NCI-H82 treated with DMSO at 0.1 percent for 48 hours (cell line): ENCODE measurements around the gene LRRTM4.

ENCODE experiments used
- DNase-seq: peaks from one replicate; lab custom pipeline; 2025; ENCODE audit not compliant: unreplicated experiment; lab: John Stamatoyannopoulos, UW

The LRRTM4 gene

DNA sequence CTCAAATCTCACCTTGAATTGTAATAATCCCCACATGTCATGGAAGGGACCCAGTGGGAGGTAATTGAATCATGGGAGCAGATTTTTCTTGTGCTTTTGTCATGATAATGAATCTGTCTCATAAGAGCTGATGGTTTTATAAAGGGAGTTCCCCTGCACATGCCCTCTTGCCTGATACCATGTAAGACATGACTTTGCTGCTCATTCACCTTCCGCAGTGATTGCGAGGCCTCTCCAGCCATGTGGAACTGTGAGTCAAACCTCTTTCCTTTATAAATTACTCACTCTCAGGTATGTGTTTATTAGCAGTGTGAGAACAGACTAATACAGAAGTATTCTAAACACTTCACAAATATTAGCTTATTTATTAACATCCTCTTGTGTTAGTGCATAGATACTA, 516.7 kb downstream of the LRRTM4 start:
- no peak for DNase-seq

DNA sequence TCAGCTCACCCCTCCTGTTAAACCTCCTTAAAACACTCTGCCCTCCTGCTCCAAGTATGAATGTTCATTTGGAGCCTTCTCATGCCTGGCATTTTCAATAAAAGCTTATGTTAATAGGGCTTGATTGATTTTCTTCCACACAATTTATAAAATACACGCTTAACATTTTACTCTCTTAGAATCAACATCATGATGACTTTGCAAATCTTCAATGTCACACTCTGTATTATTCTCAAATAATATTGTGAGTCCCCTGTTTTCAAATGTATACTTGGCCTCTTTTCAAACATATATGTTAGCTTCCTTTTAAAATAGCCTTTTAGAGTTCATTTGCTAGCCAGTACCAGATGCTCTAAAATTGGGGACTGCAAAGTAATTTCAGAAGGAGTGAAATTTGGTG, 520.3 kb downstream of the LRRTM4 start:
- DNase-seq: no peak

DNA sequence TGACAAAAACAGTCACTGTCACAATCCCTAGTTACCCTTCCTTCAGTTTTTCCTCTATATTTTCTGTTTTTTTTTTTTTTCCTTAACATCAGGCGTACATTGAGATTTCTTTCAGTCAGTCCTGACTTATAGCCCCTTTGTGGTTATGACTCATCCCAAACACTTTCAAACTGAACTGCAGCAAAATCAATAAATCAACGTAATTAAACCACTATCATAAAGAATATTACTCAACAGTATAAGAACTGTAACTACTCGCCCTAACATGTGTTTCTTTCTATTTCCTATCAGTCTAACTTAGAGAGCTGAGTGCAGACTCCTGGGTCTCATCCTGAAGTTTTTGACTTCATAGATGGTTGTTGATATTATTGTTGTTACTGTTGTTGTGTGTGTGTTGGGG, 523.5 kb downstream of the LRRTM4 start:
- no peak for DNase-seq

DNA sequence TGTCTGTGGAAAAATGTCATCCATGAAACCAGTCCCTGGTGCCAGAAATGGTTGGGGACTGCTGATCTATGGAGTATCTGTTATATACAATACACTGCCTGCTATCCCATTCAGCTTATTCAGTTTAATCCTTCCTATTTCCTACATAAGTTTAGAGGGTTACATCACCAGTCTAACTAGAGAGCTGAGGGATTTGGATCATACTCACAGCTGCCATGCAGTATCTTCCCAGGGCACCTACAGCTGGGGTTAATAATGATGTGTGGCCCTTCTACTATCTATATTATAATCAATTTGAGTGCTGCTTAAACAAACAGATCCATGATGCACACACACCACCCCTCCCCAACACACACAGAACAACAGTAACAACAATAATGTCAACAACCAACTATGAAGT, 524.0 kb downstream of the LRRTM4 start:
- DNase-seq: no peak

DNA sequence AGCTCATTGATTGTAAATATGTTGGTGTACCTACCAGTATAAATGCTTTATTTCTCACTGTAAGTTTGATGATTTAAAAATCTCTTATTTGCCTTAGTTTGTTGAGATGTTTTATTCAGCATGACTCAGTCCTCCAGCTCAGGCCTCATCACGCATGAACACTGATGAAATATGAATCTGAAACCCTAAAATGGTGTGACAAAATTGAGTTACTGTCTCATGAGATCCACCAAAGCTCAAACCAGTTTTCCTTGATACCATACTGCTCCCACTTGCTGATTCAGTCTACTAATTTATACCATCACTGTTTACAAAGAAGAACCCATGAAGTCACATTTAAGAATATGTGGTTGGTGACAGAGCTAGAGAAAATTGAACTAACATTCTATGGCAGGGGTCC, 524.9 kb downstream of the LRRTM4 start:
- no peak for DNase-seq

GRCh38 chr2:76985387-76986136, 536.6 kb downstream of the LRRTM4 start:
- no peak for DNase-seq

DNA sequence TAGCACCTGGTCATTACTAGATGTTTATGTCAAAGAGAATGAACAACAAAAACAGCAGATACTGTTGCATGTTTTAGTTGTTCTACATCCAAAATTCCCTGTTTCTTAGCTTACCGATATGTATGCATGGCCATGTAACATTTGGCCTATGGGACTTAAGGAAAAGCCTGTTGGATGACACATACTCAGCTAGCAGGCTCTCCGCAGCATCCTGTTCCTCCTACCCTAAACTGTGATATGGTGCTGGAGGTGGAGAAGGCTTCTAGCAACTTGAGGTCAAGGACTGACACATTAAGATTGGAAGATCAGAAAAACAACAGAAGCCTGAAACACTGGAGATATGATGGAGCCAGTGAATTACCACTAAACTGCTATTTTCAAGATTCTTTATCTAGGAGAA, 537.8 kb downstream of the LRRTM4 start:
- DNase-seq: no peak

DNA sequence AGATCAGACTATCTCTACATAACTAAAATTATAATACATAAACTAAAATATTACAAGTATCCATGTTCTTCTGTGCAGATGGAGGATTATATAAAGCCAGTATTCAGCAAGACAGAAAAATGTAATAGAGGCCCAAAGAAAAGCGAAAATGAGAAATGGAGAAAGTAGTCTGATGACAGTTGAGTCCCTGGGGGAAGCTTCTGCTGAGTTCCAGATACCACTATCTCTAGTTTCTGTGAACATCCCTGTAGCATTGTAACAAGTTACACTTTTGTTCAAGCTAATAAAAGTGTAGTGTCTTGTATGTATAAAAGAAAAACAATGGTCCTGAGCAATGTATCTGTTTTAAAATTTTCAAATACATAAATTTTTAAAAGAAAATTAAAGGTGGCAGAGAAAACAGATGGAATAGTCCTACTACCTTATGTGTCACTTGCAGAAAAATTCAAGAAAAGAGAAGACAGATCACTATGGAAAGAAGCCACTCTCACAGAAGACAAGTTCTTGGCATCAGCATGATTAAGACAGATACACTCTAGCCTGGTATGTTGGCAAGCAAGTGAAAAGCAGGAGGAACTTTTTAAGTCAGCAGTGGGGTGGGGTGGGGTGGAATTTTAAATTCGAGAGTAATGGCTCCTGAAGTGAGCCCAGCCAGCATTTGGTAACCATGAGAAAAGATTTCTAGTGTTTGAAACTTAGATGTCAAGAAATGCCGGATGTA, 541.9 kb downstream of the LRRTM4 start:
- no peak for DNase-seq

DNA sequence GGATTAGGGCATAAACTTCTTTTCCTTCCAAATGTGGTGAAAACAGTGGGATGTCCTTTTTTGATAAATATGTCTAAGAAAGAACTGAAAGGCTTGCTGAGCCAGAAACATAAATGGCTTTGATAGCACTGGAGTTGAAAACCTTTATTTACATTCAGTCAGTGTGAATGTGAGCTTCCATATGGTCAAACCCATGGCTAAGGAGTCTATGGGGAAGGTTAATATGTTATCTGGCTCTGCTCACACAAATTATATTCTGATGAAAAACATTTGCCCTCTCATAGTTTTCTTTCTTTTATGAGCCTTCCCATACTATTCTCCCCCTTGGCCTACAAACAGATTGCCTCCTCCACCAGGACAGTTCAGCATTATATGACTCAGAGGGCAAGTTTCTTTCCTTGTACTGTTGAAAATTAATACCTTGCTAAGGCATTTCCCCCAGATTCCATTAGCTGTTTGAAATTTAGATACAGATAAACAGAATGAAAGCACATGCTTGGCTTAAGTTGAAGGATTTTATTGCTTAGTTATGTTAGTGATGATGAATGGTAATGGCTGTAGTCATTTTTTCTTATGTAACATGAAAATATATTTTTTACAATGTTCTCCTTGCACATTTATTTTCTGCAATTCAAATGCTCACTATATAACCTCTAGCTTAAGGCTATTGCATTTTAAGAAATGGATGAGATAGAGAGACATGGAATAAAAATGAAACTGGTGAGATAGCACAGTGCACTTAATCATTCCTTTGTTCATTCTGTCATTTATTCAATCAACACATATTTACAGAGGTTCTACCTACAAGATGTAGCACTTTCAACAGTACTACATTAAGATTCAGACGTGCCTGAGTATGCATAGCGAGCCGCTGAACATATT, 544.1 kb downstream of the LRRTM4 start:
- DNase-seq: no peak

DNA sequence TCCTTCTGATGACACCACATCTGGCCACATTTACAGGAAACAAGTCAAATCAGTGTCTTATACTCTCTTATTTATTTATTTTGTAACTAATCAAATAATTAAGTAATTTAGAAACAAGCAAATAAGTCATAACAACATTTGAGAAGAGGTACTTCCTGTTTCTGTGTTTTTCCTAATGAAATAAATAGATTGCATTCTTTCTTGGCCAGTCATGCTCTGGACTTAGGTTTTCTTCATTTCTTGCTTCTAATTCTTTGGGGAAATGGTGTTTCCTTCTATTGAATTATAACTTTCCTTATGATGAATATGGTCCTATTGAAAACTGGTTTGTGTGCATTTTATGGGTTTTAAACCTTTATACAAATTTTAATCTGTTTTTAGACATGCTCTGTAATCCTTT, 546.4 kb downstream of the LRRTM4 start:
- DNase-seq: no peak

GRCh38 chr2:76973610-76974009, 548.6 kb downstream of the LRRTM4 start:
- no peak for DNase-seq

DNA sequence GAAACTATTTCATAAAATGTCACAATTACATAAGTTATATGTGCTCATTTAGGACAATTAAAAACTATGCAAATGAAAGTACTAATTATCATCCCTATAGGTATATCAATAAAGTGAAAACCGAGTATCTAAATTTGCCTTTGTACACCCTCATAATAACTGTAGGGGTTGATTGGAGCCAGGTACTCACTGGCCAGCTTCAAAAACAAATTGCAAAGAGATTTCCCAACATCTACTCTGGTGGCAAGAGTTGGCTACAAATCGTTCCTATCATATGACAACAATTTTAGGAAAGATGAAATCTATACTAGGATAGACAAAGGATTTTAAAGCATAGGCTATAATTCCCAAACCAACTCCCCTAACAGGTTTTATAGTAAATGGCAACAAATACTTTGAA, 556.4 kb downstream of the LRRTM4 start:
- no peak for DNase-seq

DNA sequence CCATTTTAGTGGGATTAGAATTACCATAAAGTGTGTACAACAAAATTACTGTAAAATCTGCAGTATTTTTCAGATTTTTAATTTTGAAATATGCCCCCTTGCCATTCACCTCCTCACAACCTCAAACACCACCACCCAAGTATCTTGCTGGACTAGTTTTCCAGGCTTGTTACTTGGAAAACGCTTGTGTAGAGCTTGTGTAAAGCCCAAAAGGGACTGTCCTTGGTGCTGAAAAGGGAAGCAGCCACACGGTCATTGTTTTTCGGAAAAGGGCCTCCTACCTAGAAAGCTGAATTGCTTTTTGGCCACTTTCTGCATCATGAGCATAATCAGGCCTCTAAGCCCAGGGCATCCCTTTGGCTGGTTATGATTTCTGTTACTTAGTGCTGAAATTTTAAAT, 563.4 kb downstream of the LRRTM4 start:
- DNase-seq: no peak

- DNase-seq: peak; percentile 49
Measured at GRCh38 chr2:76953733-76954347, 568.3 kb downstream of the LRRTM4 start.

DNA sequence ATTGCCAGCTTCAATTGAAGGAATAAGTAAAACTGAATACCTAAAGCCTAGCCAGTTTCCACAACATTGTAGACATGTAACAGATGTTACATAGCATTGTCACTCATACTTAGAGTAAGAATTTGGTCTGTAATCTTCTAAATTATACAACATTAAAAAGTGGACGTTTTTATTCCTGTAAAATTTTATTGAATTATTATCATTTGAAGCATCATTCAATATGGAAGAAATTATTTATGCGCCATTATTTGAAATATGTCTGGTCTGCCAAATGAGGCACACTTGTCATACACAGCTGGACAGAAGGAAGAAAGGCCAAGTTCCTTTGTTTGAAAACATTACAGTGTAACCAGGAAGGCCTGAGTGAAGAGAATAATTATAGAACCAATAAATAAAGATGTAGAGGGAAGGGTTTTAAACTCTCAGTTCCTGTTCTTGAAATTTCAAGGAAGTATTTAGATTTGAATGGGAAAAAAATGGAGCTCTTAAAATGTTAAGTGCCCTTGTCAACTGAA, 575.5 kb downstream of the LRRTM4 start:
- no peak for DNase-seq

- no peak for DNase-seq
Measured at GRCh38 chr2:76940559-76940958, 581.6 kb downstream of the LRRTM4 start.

DNA sequence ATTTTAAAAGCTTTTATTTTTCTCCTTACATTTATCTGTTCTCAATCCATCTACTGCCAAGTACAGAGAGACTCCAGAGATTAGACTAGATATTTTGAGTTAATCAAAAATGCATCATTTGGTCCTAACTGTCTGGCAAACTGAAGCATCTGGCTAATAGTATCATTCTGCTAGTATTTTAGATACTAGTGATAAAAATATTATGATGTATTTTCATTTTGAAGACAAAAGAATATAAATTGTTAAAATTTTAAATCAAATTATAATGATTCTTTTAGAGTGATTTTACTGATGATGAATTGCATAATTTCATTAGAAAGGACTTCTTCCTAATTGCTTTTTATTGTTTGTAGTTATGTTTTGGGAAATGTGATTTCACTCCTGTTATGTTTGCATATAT, 584.0 kb downstream of the LRRTM4 start:
- no peak for DNase-seq

DNA sequence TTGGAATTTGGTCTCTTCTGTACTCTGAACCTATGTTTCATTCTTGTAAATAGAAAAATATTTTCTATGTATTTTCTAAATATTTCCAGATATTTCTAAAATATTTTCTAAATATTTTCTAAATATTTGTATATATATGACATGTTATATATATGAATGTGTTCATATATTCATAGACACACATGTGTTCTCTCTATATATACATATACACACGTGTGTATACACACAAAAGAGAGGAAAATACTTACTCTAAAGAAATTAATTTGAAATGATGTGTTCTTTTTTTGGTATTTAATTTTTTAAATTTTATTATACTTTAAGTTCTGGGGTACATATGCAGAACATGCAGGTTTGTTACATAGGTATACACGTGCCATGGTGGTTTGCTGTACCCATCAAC, 589.6 kb downstream of the LRRTM4 start:
- no peak for DNase-seq

- DNase-seq: peak; percentile 96
Measured at GRCh38 chr2:76930056-76930744, 592.0 kb downstream of the LRRTM4 start.

- DNase-seq: no peak
Measured at GRCh38 chr2:76928026-76928425, 594.1 kb downstream of the LRRTM4 start.

GRCh38 chr2:76921006-76921405, 601.2 kb downstream of the LRRTM4 start:
- no peak for DNase-seq
